SK-N-SH (cell line): ENCODE measurements around the gene RAPGEF1. TPM values are rescaled to one million over a fixed set of nuclear protein-coding genes. Genes with fewer than 3 reads are reported as not detected.

Experiments used
- CTCF ChIA-PET: fragments of 300-600, 350-600 bp; formaldehyde crosslinking; extraction: SDS; loops from one replicate; lab custom pipeline; 2021; lab: Yijun Ruan, JAX
- POLR2A ChIA-PET: fragments of 350-600 bp; sonication (Branson Sonifier 250); formaldehyde crosslinking; extraction: SDS; loops from one replicate; lab custom pipeline; 2020; ENCODE audit warnings: antibody characterized with exemption, inconsistent platforms; lab: Yijun Ruan, JAX
- DNase-seq: peaks from one replicate; pipeline ENCODE4 v3.0.0; 2012
- H2AFZ ChIP-seq: fragments of 200-600 bp; sonication (generic); 2 replicates; pipeline ENCODE4 v1.8.1; 2016; ENCODE audit warnings: antibody characterized with exemption, mild to moderate bottlenecking, low read depth
- H3F3A ChIP-seq: fragments of 200-600 bp; sonication (generic); replicated peaks from 2 replicates; pipeline ENCODE3; 2016; ENCODE audit warnings: antibody characterized with exemption, mild to moderate bottlenecking; ENCODE audit not compliant: insufficient read depth
- H3K27ac ChIP-seq, 2 experiments: fragments of 200-500 bp in 1 of 2; fragments of 200-600 bp in 1 of 2; sonication (Bioruptor generic) in 1 of 2; sonication (generic), shearing (Covaris generic) in 1 of 2; 2 replicates each; pipeline versions ENCODE4 v1.5.1 to v1.6.1; 2014 to 2016; ENCODE audit warnings: low read depth in 2 of 2, inconsistent platforms in 1 of 2, low read length in 1 of 2, mild to moderate bottlenecking in 1 of 2, mixed read lengths in 1 of 2
- H3K27me3 ChIP-seq: fragments of 200-600 bp; sonication (generic), shearing (Covaris generic); 2 replicates; pipeline ENCODE4 v1.6.1; 2016; ENCODE audit warnings: mixed run types; ENCODE audit not compliant: insufficient read depth
- H3K36me3 ChIP-seq, 2 experiments: fragments of 200-500 bp in 1 of 2; fragments of 200-600 bp in 1 of 2; sonication (Bioruptor generic) in 1 of 2; sonication (generic) in 1 of 2; replicated peaks in 1 of 2; 2 replicates each; pipeline versions ENCODE3 to v1.5.1; 2014 to 2016; ENCODE audit warnings: low read length in 1 of 2, mild to moderate bottlenecking in 1 of 2; ENCODE audit not compliant: insufficient read depth in 2 of 2, control insufficient read depth in 1 of 2
- H3K4me1 ChIP-seq, 2 experiments: fragments of 200-500 bp in 1 of 2; fragments of 200-600 bp in 1 of 2; sonication (Bioruptor generic) in 1 of 2; sonication (generic), shearing (Covaris generic) in 1 of 2; 2 replicates each; pipeline versions ENCODE4 v1.5.1 to v1.6.1; 2014 to 2016; ENCODE audit warnings: low read depth in 1 of 2, low read length in 1 of 2, mixed run types in 1 of 2; ENCODE audit not compliant: insufficient read depth in 2 of 2, control insufficient read depth in 1 of 2
- H3K4me2 ChIP-seq: fragments of 200-600 bp; sonication (generic), shearing (Covaris generic); 2 replicates; pipeline ENCODE4 v1.6.1; 2017; ENCODE audit warnings: mixed run types
- H3K4me3 ChIP-seq, 2 experiments: fragments of 200-500 bp in 1 of 2; fragments of 200-600 bp in 1 of 2; sonication (Bioruptor generic) in 1 of 2; sonication (generic), shearing (Covaris generic) in 1 of 2; 2 replicates each; pipeline versions ENCODE4 v1.5.1 to v1.8.1; 2014 to 2016; ENCODE audit warnings: low read depth in 2 of 2, inconsistent platforms in 1 of 2, low read length in 1 of 2, mild to moderate bottlenecking in 1 of 2, mixed read lengths in 1 of 2, moderate library complexity in 1 of 2
- H3K79me2 ChIP-seq: fragments of 200-600 bp; sonication (generic); 2 replicates; pipeline ENCODE4 v1.8.1; 2017; ENCODE audit warnings: mild to moderate bottlenecking; ENCODE audit not compliant: insufficient read depth
- H3K9ac ChIP-seq: fragments of 200-600 bp; sonication (generic); 2 replicates; pipeline ENCODE4 v1.6.1; 2017; ENCODE audit warnings: mixed run types
- H3K9me2 ChIP-seq: fragments of 200-600 bp; sonication (generic); 2 replicates; pipeline ENCODE4 v1.6.1; 2017; ENCODE audit warnings: mixed run types
- H3K9me3 ChIP-seq: fragments of 200-600 bp; sonication (generic); 2 replicates; pipeline ENCODE4 v1.6.1; 2017; ENCODE audit warnings: mixed run types, mild to moderate bottlenecking, moderate library complexity
- H4K20me1 ChIP-seq: fragments of 200-600 bp; sonication (generic); 2 replicates; pipeline ENCODE4 v1.6.1; 2017; ENCODE audit warnings: mild to moderate bottlenecking, mixed run types; ENCODE audit not compliant: insufficient read depth
- CHD2 ChIP-seq: fragments of 150-350 bp; IDR thresholded peaks from 2 replicates; pipeline ENCODE4 v1.6.1; 2018; ENCODE audit warnings: low read length; ENCODE audit not compliant: partially characterized antibody
- ELF1 ChIP-seq: IDR thresholded peaks from 2 replicates; pipeline ENCODE4 v1.4.0; 2012
- EZH2phosphoT487 ChIP-seq: fragments of 200-600 bp; sonication (generic); IDR thresholded peaks from 2 replicates; pipeline ENCODE4 v1.6.1; 2017; ENCODE audit warnings: low read depth, mixed run types, mild to moderate bottlenecking, antibody characterized with exemption, moderate library complexity, borderline replicate concordance
- FOXM1 ChIP-seq: IDR thresholded peaks from 2 replicates; pipeline ENCODE4 v1.4.0; 2012; ENCODE audit warnings: low read depth, mild to moderate bottlenecking
- GATA2 ChIP-seq: sonication (generic); formaldehyde crosslinking; IDR thresholded peaks from 2 replicates; pipeline ENCODE4 v1.5.0; 2020; ENCODE audit warnings: mild to moderate bottlenecking, missing genetic modification reagents
- RCOR1 ChIP-seq: fragments of 150-350 bp; IDR thresholded peaks from 2 replicates; pipeline ENCODE4 v1.6.1; 2017; ENCODE audit warnings: antibody characterized with exemption, low read length
- WGBS: methylation state at CpG from one replicate; pipeline ENCODE4 v1.1.6; 2017; ENCODE audit warnings: low lambda C conversion rate; 5-methylcytosine and 5-hydroxymethylcytosine counted together
- polyA plus RNA-seq, 3 experiments: library from polyadenylated mRNA; depleted of rRNA; stranded (reverse); fragments of >200 nt; gene quantifications; 2 replicates each; pipeline ENCODE4 v1.2.3, GENCODE V29; 2012
- TF ChIP-seq, protein P1 (sequence below): IDR thresholded peaks from 2 replicates; pipeline ENCODE4; 2012
- TF ChIP-seq, protein P2 (sequence below): IDR thresholded peaks from 2 replicates; pipeline ENCODE4 v1.6.1; 2012; ENCODE audit warnings: mild to moderate bottlenecking, low read depth, low read length, moderate library complexity
- TF ChIP-seq, protein P3 (sequence below): fragments of 150-350 bp; IDR thresholded peaks from 2 replicates; pipeline ENCODE4 v1.6.1; 2016; ENCODE audit warnings: mild to moderate bottlenecking, low read depth, low read length

RAPGEF1 gene
- polyA plus RNA-seq, 1 of the 3 experiments (the other 2 are of a cell fraction): 26.2 TPM

DNA sequence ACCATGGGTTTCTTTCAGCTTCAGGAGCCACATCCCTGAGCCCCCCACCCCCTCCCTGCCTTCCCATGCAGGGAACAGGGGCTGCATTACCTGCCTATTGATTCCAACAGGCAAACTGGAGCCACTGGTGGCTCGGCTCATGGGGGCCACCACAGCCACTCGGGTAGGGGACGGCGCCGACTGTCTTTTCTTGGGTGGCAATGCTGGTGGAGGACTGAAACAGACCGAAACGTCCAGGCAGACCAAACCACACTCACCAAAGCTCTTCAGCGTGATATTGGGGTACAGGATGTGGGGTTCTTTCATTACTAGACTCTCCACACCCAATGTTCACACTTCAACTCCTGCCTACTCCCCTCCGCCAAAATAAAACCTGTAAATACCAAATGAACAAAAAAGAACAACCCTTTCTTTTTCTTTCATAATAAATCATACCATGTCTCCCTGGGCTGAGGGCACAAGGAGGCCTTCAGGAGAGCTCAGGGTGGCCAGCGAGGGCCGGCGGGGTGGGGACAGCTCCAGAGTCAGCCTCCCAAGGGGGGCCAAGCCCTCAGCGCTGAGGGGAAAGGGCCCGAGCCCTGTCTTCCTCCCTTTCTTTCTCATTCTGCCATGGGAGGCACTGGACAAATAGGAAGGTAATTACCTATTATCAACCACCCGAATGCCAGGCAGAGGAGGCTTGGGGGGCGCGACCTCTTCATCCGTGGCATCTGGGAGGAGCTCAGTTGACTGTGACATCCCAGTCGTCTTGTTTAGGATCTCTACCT lies 111.2 kb downstream of the RAPGEF1 start:
- Histone ChIP-seq H3K9ac (no peak overlapping the region), H3K79me2 (no peaks in the 10 kb centered on the region), H3K36me3 (peaks cover 9 to 23% of the 10 kb centered on the region in 2 experiments), H4K20me1 (no peaks in the 10 kb centered on the region), H3K27me3 (no peaks in the 10 kb centered on the region), H3K4me1 (peaks cover 0 to 27% of the 10 kb centered on the region in 2 experiments; a peak in 2 of 4 replicates), H3K27ac (no peak overlapping the region), H2AFZ (no peak overlapping the region), H3K4me2 (no peak overlapping the region), H3K9me2 (no peaks in the 10 kb centered on the region), H3K9me3 (no peaks in the 10 kb centered on the region), H3K4me3 (no peak overlapping the region), H3F3A (no peaks in the 10 kb centered on the region)
- DNase-seq: no peak
- 95% methylated on average over 19 of the region's 19 CpGs for WGBS
- POLR2A ChIA-PET: no interaction called here
- CTCF ChIA-PET: interaction anchor here (1.0 to 2.0 kb wide), 3 partner anchors 10 to 111 kb away, joined by 3 to 6 read pairs (median 5); partner anchors contain the start of gene RAPGEF1
- no peak for TF ChIP-seq RCOR1
- no peak for TF ChIP-seq EZH2phosphoT487
- TF ChIP-seq, protein P1, sequence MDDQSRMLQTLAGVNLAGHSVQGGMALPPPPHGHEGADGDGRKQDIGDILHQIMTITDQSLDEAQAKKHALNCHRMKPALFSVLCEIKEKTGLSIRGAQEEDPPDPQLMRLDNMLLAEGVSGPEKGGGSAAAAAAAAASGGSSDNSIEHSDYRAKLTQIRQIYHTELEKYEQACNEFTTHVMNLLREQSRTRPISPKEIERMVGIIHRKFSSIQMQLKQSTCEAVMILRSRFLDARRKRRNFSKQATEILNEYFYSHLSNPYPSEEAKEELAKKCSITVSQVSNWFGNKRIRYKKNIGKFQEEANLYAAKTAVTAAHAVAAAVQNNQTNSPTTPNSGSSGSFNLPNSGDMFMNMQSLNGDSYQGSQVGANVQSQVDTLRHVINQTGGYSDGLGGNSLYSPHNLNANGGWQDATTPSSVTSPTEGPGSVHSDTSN: no peak
- TF ChIP-seq FOXM1: no peak
- TF ChIP-seq, protein P2, sequence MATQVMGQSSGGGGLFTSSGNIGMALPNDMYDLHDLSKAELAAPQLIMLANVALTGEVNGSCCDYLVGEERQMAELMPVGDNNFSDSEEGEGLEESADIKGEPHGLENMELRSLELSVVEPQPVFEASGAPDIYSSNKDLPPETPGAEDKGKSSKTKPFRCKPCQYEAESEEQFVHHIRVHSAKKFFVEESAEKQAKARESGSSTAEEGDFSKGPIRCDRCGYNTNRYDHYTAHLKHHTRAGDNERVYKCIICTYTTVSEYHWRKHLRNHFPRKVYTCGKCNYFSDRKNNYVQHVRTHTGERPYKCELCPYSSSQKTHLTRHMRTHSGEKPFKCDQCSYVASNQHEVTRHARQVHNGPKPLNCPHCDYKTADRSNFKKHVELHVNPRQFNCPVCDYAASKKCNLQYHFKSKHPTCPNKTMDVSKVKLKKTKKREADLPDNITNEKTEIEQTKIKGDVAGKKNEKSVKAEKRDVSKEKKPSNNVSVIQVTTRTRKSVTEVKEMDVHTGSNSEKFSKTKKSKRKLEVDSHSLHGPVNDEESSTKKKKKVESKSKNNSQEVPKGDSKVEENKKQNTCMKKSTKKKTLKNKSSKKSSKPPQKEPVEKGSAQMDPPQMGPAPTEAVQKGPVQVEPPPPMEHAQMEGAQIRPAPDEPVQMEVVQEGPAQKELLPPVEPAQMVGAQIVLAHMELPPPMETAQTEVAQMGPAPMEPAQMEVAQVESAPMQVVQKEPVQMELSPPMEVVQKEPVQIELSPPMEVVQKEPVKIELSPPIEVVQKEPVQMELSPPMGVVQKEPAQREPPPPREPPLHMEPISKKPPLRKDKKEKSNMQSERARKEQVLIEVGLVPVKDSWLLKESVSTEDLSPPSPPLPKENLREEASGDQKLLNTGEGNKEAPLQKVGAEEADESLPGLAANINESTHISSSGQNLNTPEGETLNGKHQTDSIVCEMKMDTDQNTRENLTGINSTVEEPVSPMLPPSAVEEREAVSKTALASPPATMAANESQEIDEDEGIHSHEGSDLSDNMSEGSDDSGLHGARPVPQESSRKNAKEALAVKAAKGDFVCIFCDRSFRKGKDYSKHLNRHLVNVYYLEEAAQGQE: no peak
- TF ChIP-seq ELF1: no peak
- TF ChIP-seq, protein P3, sequence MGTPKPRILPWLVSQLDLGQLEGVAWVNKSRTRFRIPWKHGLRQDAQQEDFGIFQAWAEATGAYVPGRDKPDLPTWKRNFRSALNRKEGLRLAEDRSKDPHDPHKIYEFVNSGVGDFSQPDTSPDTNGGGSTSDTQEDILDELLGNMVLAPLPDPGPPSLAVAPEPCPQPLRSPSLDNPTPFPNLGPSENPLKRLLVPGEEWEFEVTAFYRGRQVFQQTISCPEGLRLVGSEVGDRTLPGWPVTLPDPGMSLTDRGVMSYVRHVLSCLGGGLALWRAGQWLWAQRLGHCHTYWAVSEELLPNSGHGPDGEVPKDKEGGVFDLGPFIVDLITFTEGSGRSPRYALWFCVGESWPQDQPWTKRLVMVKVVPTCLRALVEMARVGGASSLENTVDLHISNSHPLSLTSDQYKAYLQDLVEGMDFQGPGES: no peak
- TF ChIP-seq CHD2: no peak
- TF ChIP-seq GATA2 (CRISPR knock-in tag): no peak
